GM12878 (cell line): ENCODE data around the gene SFI1.

Experiments used
- ASH2L ChIP-seq: fragments of 300-600, 200-600 bp; sonication (generic); IDR thresholded peaks from 2 replicates; pipeline ENCODE4 v1.6.1; 2017; ENCODE audit warnings: low read depth, mild to moderate bottlenecking, borderline replicate concordance
- CHD1 ChIP-seq: IDR thresholded peaks from 2 replicates; pipeline ENCODE4 v1.6.1; 2012; ENCODE audit warnings: low read depth, low read length, improper control_type of control experiment
- MAX ChIP-seq: IDR thresholded peaks from 2 replicates; pipeline ENCODE4 v1.6.1; 2012; ENCODE audit warnings: low read depth, low read length, improper control_type of control experiment
- POLR2A ChIP-seq: IDR thresholded peaks from 2 replicates; pipeline ENCODE4 v1.6.1; 2011; ENCODE audit warnings: low read depth, mild to moderate bottlenecking, low read length

GRCh38 chr22:31447337-31447736 is 49.0 kb upstream of the SFI1 start:
- TF ChIP-seq CHD1: no peak
- no peak for TF ChIP-seq ASH2L
- no peak for TF ChIP-seq MAX
- TF ChIP-seq POLR2A: no peak
